ENCODE data around the gene CHST7.

DNA sequence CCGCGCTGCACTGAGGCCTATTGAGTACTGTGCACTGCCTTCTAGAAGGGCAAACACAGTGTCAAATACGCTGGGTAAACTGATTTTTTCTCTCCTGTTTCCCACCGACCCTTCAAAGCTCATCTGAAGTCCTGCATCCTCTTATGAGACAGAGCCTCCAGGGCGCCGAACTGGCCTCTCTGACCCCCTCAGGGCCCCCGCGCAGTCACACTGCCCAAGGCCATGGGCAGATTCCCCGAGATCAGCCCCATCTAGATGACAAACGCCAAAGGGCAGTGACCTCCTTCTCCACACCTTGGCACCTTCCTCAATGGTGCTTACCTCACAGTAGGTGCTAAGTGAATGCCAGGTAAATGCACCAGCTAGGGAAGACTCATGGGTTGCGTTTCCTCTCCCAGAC, 34.4 kb downstream of the CHST7 start:
- TF ChIP-seq, protein P1, sequence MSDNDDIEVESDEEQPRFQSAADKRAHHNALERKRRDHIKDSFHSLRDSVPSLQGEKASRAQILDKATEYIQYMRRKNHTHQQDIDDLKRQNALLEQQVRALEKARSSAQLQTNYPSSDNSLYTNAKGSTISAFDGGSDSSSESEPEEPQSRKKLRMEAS (IDR thresholded peaks at IDR 0.05) = no peak
- TF ChIP-seq POLR2AphosphoS5 (IDR thresholded peaks at IDR 0.05; ENCODE audit: low read depth, low read length) (no peak), SIN3A (conservative IDR thresholded peaks at IDR 0.05 in 1 of 2, IDR thresholded peaks at IDR 0.05 in 1 of 2; ENCODE audit: low read depth in 1 of 2, low read length in 2 of 2) (no peak), TAF1 (IDR thresholded peaks at IDR 0.05; ENCODE audit: low read depth, low read length) (no peak), SRF (IDR thresholded peaks at IDR 0.05; ENCODE audit: low read depth, low read length) (no peak)
- TF ChIP-seq, protein P2, sequence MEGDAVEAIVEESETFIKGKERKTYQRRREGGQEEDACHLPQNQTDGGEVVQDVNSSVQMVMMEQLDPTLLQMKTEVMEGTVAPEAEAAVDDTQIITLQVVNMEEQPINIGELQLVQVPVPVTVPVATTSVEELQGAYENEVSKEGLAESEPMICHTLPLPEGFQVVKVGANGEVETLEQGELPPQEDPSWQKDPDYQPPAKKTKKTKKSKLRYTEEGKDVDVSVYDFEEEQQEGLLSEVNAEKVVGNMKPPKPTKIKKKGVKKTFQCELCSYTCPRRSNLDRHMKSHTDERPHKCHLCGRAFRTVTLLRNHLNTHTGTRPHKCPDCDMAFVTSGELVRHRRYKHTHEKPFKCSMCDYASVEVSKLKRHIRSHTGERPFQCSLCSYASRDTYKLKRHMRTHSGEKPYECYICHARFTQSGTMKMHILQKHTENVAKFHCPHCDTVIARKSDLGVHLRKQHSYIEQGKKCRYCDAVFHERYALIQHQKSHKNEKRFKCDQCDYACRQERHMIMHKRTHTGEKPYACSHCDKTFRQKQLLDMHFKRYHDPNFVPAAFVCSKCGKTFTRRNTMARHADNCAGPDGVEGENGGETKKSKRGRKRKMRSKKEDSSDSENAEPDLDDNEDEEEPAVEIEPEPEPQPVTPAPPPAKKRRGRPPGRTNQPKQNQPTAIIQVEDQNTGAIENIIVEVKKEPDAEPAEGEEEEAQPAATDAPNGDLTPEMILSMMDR (IDR thresholded peaks at IDR 0.05; ENCODE audit: control extremely low read depth in 1 of 3, insufficient read depth in 1 of 3, low read depth in 1 of 3, low read length in 3 of 3) = no peak
- TF ChIP-seq, protein P3, sequence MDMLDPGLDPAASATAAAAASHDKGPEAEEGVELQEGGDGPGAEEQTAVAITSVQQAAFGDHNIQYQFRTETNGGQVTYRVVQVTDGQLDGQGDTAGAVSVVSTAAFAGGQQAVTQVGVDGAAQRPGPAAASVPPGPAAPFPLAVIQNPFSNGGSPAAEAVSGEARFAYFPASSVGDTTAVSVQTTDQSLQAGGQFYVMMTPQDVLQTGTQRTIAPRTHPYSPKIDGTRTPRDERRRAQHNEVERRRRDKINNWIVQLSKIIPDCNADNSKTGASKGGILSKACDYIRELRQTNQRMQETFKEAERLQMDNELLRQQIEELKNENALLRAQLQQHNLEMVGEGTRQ (IDR thresholded peaks at IDR 0.05; ENCODE audit: low read length) = no peak

Measured in H1 (cell line).